HL-60 (cell line): ENCODE data around the gene ATXN7.

Experiments used
- DNase-seq, 2 experiments: peaks; one replicate each; pipeline ENCODE4 v3.0.0-alpha.2; 2010 to 2020; ENCODE audit warnings: low read depth in 1 of 2, low spot score in 1 of 2
- H3K27ac ChIP-seq: fragments of 250-450 bp; sonication (Bioruptor Pico); replicated peaks from 2 replicates; pipeline ENCODE4 v1.5.1; 2020; ENCODE audit warnings: mild to moderate bottlenecking, moderate library complexity
- H3K27me3 ChIP-seq: fragments of 250-450 bp; sonication (Bioruptor Pico); 2 replicates; pipeline ENCODE4 v1.5.1; 2021; ENCODE audit warnings: mild to moderate bottlenecking, moderate library complexity; ENCODE audit not compliant: insufficient read depth, poor library complexity, severe bottlenecking
- H3K4me3 ChIP-seq: replicated peaks from 2 replicates; pipeline ENCODE4 v1.5.1; 2011; ENCODE audit warnings: mild to moderate bottlenecking, control low read depth, low read length; ENCODE audit not compliant: insufficient read depth
- GABPA ChIP-seq: IDR thresholded peaks from 2 replicates; pipeline ENCODE4 v1.6.1; 2012; ENCODE audit warnings: low read depth
- POLR2AphosphoS5 ChIP-seq: IDR thresholded peaks from 2 replicates; pipeline ENCODE4 v1.6.1; 2012; ENCODE audit warnings: low read depth
- SPI1 ChIP-seq: IDR thresholded peaks from 2 replicates; pipeline ENCODE4 v1.6.1; 2012; ENCODE audit warnings: low read depth, mild to moderate bottlenecking, borderline replicate concordance
- TF ChIP-seq, protein P1 (sequence below): IDR thresholded peaks from 2 replicates; pipeline ENCODE4 v1.6.1; 2012; ENCODE audit warnings: low read depth; ENCODE audit not compliant: insufficient replicate concordance
- TF ChIP-seq, protein P2 (sequence below): IDR thresholded peaks from one replicate; pipeline ENCODE4 v1.5.1; 2011; ENCODE audit warnings: low read length, control low read depth, inconsistent platforms; ENCODE audit not compliant: insufficient read depth

The ATXN7 gene

DNA sequence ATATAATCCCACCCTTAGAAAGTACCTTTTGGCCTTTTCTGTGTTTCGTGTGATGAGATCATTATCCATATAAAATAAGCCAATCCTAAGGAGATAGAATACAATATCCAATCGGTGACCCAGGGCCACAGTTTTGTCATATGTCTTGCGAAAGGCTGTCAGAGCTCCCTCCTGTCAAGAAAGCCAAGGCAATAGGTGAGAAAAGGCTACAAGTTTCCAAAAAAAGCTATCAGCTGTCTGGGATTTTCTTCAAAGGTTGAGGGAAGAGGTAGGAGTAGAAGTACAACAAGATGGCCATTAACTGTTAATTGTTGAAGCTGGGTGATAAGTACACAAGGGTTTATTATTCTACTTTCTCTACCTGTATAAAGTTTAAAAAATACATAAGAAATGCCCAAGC lies 155.6 kb downstream of the ATXN7 start:
- no peak overlapping the region for H3K4me3 ChIP-seq
- no peak overlapping the region for H3K27ac ChIP-seq
- TF ChIP-seq POLR2AphosphoS5, result no peak
- no peak for TF ChIP-seq GABPA
- TF ChIP-seq, protein P1, sequence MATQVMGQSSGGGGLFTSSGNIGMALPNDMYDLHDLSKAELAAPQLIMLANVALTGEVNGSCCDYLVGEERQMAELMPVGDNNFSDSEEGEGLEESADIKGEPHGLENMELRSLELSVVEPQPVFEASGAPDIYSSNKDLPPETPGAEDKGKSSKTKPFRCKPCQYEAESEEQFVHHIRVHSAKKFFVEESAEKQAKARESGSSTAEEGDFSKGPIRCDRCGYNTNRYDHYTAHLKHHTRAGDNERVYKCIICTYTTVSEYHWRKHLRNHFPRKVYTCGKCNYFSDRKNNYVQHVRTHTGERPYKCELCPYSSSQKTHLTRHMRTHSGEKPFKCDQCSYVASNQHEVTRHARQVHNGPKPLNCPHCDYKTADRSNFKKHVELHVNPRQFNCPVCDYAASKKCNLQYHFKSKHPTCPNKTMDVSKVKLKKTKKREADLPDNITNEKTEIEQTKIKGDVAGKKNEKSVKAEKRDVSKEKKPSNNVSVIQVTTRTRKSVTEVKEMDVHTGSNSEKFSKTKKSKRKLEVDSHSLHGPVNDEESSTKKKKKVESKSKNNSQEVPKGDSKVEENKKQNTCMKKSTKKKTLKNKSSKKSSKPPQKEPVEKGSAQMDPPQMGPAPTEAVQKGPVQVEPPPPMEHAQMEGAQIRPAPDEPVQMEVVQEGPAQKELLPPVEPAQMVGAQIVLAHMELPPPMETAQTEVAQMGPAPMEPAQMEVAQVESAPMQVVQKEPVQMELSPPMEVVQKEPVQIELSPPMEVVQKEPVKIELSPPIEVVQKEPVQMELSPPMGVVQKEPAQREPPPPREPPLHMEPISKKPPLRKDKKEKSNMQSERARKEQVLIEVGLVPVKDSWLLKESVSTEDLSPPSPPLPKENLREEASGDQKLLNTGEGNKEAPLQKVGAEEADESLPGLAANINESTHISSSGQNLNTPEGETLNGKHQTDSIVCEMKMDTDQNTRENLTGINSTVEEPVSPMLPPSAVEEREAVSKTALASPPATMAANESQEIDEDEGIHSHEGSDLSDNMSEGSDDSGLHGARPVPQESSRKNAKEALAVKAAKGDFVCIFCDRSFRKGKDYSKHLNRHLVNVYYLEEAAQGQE, result no peak
- TF ChIP-seq, protein P2, sequence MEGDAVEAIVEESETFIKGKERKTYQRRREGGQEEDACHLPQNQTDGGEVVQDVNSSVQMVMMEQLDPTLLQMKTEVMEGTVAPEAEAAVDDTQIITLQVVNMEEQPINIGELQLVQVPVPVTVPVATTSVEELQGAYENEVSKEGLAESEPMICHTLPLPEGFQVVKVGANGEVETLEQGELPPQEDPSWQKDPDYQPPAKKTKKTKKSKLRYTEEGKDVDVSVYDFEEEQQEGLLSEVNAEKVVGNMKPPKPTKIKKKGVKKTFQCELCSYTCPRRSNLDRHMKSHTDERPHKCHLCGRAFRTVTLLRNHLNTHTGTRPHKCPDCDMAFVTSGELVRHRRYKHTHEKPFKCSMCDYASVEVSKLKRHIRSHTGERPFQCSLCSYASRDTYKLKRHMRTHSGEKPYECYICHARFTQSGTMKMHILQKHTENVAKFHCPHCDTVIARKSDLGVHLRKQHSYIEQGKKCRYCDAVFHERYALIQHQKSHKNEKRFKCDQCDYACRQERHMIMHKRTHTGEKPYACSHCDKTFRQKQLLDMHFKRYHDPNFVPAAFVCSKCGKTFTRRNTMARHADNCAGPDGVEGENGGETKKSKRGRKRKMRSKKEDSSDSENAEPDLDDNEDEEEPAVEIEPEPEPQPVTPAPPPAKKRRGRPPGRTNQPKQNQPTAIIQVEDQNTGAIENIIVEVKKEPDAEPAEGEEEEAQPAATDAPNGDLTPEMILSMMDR, result no peak
- no peak for DNase-seq
- no peaks in the 10 kb centered on the region for H3K27me3 ChIP-seq

DNA sequence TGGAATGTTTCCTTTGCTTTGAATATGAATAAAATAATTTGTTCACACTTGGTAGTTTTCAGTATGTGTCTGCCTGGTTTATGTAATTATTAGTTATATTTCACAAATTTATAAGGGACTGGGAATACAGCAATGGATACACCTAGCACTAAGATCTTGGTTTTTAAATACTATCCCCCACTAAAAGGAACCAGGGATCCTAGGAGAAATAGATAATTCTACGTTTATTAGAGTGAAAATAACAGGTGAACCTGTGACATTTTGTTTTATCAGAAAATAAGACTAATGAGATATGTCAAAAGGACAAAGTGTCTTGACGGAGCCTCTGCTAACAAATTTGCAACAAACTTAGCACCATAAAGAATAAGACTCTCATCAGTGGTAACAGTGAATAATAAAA lies 156.2 kb downstream of the ATXN7 start:
- Histone ChIP-seq H3K27ac (no peak overlapping the region), H3K27me3 (no peaks in the 10 kb centered on the region), H3K4me3 (no peak overlapping the region)
- TF ChIP-seq GABPA (no peak), SPI1 (no peak), POLR2AphosphoS5 (no peak)
- TF ChIP-seq, protein P2, result no peak
- TF ChIP-seq, protein P1, result no peak
- no peak for DNase-seq

DNA sequence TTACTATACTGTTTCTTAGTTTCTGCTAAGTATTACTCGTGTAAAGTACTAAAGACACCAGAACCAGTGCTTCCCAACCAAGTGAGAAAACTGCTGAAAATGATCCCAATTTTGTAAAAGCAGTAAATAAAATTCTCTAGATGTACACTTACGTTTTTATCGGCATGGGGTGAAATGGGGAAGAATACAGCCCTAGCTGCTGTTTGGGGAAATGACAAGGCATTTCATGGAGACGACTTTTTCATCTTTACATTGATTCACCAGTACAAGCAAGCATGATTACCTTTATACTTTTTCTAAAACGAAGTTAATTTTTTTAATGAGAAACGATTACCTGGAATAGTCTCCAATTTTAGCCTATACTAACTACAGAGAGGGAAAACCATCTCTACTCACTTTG lies 158.3 kb downstream of the ATXN7 start:
- DNase-seq, result no peak
- no peaks in the 10 kb centered on the region for H3K27me3 ChIP-seq
- peak overlapping the region; percentile 84 for H3K27ac ChIP-seq
- H3K4me3 ChIP-seq, result peak overlapping the region; percentile 97
- TF ChIP-seq, protein P1, result no peak
- TF ChIP-seq GABPA (no peak), POLR2AphosphoS5 (no peak), SPI1 (no peak; the same call in 1 of the 2 replicates)
- TF ChIP-seq, protein P2, result no peak
